GM18867 (cell line): ENCODE results near the gene POLR2M.
A peak's percentile ranks its signal among the peaks of the same experiment; 100 is the strongest.

Experiments
- ATAC-seq: cut with Tn5 transposase; IDR thresholded peaks from one replicate; pipeline ENCODE4 v1.9.1; 2021; ENCODE audit warnings: mild to moderate bottlenecking, moderate library complexity; ENCODE audit not compliant: unreplicated experiment

The POLR2M gene

DNA sequence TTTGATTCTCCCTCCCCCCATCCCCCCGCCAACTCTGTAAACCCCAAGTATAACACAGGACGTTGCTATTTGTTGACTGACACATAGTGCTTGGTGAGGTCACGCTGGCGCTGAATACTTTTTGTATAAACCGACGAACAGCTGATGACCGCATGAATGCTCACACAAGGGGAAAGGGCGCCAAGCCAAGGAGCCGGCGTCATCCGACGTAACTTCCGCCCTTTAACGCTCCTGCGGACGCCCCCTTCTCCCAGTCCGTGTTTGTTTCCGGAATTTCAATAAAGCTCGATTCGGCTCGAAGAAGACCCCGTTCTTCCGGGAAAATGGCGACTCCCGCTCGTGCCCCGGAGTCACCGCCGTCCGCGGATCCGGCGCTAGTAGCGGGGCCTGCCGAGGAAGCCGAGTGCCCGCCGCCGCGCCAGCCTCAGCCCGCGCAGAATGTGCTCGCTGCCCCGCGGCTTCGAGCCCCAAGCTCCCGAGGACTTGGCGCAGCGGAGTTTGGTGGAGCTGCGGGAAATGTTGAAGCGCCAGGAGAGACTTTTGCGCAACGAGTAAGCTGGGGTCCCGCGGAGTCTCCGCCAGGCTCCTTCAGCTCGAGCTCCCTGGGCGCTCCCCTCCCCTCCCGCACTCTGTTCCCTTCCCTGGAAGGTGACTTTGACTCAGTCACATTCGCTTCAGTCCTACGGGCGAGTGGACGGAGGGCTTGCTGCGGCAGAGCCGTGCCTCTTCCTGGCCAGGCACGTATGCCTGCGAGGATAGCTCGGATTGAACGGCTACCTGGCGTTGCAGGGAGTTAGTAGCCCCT is at the start of gene POLR2M:
TSS of gene POLR2M (plus strand) at position 310 of the 805 bp plus-strand sequence. CDS start at position 439, 129 bp downstream.
- ATAC-seq = peak; percentile 97

DNA sequence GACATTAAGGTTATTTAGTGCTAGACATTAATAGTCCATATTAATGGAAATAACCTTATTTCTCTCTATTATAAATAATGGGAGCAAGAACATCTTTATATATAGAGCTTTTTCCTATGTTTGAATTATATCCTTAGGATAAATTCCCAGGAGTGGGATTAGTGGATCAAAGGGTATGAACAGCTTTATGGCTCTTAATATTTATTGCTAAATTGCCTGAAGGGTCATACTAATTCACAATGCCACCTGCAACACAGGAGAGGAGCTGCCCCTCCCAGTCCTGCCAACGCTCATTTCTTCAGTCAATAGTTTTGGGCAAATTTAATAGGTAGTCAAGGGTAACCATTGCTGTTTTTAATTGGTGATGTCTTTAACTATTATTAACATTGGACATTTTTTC is 48.9 kb upstream of the POLR2M start:
- no peak for ATAC-seq

DNA sequence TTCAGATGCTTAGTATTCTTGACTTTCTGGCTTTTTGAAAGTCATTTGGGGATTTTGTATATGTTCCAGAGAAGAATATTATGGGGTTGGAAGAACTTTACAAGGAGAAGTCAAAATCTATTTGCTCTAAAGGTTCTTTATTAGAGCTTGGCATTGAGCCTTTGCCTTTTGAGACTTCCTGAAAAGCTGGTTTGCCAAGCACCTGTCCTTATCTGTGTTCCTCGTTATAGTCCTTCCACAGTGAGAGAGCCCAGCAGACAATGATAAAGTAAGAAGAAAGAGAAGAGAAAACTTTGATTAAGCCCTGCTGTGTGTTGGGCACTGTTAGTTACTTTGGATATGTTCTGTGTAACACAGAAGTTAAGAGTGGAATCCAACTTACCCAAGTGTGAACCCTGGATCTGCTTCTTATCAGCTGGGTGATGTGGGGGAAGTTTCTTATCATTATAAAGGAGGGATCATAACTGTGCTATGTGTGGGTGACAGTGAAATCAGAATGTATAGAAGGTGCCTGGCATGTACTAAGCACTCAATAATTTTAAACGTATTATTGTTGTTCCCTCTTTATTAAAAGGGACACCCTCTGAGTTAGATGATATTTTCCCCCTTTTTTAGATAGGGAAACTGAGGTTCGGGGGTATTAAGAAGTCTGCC is 44.3 kb upstream of the POLR2M start:
- no peak for ATAC-seq

DNA sequence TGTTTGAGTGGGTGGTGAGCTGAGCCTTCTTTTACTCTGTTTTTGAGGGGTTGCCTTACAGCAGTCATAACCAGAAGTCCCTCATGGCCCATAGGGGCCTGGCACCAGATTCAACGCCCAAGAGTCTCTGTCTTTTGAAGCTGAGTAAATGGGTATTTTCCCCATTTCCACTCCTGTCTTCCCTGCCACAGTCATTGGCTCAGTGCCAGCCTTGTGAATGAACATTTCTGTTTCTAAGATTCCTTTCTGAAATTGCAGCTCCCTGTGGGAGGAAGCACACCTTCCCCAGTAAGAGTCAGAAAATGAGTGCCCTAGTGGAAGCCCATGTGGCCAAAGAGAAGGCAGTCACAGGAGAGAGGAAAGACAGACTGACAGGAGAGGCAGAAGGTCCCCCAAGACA is 43.7 kb upstream of the POLR2M start:
- ATAC-seq = no peak

DNA sequence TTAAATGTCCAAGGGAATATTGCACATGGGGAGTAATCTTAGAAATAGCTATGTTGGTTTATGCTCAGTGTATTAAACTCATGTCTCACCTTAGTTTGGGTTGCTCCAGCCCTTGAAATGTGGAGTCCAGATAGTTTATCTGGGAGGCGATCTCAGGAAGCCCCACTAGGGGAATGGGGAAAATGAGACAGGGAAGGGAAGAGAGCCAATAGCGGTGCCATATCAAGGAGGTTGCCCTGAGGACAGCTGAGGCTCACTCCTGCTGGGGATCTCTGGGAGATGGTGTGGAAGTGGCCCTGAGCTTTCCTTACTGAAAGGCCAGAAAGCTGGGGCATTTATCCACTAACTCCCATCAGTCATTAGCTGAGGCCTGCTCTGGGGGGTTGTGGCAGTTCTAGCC is 43.3 kb upstream of the POLR2M start:
- ATAC-seq = no peak

DNA sequence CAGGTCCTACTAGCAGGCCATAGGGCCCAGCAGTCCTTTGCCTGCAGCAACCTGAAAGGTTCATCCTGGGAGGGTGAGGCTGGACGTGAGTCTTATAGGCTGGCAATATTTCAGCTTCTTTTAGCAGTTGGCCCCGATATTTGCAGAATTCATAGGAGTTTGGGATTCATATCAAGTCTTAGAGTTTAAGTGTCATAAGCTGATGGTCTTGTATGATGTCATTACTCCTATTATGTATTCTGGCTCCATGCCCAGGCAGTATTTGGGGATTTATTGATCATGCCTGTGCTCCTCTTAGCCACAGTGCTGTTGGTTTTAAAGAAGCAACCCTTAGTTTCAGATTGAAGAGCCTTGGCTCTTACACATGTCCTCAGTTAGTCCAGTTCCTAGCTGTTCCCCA is 41.3 kb upstream of the POLR2M start:
- no peak for ATAC-seq

DNA sequence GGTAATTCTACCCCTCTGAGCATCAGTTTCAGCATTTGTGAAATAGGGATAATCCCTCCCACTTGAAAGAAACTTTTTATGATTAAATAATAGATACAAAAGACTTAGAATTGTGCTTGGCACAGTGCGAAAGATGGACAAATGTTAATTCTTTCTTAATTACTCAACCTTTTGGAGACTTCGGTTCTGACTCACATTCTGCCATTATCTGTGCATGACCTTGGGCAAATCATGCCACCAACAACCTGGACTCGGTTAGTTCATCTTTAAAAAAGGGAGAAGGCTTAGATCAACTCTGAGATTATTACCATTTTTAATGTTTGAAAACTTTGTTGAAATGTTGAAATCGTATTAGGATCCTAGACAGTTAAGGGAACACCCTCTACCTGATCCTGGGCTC is 40.6 kb upstream of the POLR2M start:
- no peak for ATAC-seq

DNA sequence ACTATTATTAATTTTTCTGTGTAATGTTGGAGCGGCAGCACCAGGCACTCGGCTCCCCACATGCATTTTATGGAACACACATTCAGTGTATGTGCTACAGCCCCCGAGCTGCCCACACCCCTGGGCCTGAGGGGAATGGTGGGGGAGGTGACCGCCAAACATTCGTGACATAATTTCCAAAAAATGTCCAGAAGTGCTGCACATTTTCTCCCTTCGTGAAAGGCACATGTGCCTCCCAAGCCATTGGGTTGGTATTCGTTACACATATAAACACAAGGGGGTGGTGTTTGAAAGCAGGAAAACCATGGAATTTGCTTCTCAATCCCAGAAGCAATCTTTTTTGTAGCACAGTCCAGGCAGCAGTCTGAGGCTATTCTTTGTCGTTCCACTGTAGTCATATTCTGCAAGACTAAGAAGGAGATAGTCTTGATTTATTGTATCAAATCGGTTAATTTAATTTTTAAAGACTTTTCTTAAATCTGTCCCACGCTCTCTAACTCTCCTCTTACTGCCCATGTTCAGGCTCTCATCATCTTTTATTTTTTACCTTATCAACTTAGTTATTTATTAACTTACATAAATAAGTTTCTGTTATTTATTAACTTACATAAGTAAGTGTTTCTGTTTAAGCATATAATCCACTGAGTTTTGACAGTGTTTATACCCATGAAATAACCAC is 39.2 kb upstream of the POLR2M start:
- ATAC-seq = no peak

DNA sequence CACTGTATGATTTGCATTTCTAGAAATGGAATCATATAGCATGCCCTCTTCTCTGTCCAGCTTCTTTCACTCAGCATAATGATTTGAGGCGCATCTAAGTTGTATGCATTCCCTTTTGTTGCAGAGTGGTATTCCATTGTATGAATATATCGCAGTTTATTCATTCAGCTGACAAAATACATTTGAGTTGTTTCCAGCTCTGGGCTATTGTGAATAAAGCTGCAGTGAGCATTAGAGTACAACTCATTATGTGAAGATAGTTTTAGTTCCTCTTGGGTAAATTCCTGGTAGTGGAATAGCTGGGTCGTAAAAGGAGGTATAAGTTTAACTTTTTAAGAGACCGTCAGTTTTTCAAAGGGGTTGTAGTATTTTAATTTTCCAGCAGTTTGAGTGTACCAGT is 38.5 kb upstream of the POLR2M start:
- ATAC-seq = no peak

DNA sequence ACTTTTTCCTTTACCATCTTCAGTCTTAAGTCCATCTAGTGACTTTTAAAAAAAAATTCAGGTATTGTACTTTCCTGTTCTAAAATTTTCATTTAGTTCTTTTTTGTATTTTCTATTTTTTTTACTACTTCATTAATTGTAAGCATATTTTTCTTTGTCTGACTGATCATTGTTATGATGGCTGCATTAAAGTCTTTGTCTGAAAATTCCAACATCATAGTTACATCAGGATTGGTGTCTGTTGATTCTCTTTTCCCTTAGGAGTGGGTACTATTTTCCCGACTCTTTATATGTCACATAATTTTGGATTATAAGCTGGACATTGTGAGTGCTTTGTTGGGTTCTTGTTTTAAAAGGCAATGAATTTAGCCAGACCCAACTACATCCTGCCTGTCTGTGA is 34.9 kb upstream of the POLR2M start:
- no peak for ATAC-seq

DNA sequence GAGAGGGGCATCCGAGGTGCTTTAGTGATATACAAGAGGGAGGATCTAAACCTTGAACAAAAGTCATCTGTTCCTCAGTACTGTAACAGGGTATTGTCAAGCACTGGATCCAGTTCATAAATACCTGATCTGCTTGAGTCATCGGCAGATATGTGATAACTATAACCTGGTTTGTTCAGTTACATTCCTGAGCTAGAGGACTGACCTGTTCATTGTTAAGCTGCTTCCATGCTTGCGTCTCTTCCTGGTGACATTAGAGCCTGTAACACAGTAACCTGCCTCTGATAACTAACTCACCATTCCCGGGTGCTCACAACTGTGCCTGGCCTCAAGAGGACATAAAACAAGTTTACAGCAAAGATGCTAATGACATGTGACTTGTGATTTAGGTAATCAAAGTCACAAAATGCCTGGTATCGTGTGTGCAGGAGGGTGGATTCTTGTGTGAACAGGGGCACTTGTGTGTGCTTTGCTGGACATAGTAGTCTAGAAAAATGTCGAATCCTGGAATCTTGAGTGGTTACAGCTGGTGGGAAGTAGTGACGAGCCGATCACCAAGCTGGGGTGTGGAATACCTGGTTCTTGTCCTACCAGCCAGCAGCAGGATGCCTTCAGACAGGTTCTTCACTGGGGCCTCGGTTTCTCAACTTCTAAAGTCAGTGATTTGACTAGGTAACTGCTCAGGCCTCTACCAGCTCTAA is 30.9 kb upstream of the POLR2M start:
- no peak for ATAC-seq

DNA sequence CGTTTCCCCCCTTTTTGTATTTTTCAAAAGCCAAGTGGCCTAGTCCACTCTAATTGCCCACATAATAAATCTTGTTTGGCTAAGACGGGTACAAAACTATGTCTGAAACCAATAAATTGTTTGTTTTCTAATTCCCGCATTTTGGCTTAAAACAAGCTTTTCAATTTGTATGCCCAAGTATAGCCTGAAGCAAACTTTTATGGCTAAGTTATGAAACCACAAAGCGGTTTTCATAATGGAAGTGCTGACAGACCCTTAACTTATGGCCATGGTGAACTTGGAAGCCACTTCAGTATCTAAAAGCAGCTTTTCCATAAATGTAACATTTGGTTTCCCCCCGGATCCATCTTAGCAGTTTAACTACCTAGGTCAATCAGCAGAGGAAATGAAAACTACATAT is 29.9 kb upstream of the POLR2M start:
- no peak for ATAC-seq

DNA sequence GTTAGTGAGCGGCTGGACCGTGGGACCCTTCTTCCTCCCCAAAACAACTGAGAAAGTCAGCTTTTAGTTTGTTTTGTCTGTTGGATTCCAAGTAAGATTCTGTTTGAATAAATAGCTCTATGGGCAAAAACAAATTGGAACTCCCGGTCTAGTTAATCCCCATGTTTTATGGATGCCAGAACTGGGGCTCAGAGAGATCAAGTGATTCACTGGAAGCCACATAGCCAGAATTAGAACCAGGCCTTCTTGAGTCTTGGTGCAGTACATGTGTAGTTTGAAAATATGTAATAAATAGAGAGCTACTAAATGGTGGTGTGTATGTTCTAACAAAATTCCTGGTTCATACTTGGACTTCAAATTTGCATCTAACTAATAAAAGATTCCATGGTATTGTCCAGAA is 29.3 kb upstream of the POLR2M start:
- no peak for ATAC-seq

DNA sequence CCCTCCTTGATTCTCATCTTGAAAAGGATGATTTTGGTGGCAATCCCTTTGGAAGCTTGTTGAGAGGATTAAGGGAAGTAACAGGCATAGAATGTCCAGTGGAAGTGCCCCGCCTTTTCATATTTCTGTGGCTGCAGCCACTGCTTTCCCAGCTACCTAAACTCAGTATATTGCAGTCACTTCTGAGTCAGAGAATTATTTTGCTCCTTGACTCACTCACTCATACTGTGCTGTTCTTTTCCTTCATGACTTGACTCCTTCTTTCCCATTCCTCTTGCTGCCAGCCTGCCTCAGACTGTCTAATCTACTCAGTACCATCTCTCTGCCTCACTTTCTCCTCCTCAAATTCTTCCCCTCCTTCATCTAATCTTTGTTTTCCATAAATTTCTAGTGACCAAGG is 26.5 kb upstream of the POLR2M start:
- no peak for ATAC-seq

DNA sequence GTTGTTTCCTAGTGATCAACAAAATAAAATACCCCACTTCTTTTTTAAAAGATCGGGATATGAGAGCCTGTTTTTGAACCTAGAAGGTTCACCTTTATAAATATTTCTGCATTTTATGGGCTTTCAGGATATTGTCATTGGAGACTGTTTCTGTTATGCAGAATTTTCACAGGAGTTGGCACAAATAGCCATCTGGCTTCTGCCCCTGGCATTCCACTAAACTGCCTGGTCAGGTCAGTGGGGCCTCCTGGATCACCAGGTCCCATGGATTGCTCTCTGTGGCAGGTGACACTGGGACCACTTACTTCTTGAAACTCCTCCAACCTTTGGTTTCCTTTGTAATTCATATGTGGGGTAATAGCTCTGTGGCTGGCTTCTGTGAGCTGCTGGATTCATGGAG is 25.5 kb upstream of the POLR2M start:
- ATAC-seq = no peak

DNA sequence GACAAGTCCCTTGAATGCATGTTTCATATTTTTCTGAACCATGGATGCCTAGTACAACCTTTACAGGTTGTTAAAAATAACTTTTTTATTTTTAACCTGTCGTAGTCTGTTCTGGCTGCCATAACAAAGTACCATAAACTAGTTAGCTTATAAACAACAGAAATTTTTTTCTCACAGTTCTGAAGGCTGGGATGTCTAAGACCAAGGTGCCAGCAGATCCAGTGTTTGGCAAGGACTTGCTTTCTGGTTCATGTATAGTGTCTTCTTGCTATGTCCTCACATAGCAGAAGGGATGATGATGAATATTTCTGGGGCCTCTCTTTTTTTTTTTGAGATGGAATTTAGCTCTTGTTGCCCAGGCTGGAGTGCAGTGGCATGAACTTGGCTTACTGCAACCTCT is 23.0 kb upstream of the POLR2M start:
- no peak for ATAC-seq

DNA sequence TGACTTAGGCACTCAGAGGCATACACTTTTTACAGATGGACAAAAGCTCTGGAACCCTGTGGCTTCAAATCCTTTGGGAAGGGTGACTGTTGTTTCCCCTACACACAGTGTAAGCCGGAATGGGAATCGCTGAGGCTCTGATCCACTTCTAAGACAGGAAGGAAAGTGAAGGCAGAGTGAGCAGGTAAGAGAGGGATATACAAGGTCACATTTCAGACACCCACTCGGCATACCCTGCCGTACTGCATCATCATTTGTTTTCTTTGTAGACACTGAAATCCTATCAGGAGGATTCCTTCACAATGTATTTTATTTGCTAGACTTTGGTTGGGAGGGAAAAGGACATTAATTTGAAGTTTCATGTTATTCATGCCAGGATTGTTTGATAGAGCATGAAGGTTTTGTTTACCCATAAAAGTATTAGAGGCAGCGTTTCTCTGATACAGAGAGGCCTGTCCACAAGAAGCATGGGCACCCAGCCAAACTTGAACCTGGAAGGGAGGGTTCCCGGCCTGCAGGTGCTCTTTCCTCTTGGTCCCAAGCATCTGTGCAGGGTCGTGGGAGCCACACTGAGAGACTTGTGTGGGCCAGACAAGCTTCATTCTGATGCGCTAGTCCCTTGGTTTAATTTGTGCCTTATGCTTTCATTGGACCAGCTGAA is 21.9 kb upstream of the POLR2M start:
- ATAC-seq = no peak

DNA sequence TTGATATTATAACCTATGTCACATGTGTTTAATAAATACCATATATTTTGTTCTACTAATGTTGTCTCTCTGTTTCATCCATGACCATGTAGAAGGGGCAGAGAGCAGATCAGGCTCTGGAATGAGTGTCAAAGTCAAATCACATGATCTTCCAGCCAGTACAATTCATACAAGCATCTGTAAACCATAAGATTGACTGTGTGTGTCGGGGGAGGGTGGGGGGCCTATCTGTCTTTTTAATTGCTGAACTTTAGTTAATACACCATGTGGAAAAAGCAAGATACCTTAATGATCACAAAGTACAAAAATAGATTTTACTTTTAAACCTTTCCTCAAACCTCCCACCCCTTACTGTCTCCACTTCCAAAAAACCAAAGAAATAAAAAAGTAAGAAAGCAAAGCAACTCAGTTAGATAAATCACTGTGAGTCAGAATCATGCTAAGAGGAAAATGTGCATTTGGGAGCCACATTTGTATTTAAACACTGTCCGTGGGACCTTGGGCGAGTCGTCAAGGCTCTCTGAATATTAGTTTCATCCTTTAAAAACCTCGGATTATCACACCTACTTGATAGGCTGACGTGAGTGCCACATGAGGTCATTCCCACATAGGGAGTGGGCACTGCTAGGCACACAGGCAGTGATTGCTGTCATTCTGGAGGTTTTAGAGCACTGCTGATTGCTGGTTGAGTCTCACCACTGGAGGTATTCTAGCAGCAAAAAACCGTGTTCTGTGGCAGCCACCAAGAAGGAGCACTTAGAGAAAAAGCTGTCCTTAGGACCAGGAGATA is 21.0 kb upstream of the POLR2M start:
- ATAC-seq = no peak

DNA sequence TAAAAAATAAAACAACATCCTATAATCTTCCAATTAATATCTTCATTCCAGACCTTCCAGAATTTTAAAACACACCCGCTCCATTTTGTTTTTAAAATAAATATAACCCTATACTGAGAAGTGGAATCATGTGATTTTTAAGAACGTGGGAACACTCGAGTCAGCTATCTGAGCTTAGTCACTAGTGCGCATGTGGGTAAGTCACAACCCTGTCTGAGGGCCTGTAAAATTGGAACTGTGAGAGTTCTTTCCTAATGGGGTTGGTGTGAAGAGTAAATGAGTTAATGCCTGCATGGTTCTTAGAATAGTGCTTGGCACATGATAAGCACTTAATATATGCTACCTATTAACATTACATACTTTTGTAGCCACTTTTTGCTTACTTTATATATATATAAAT is 19.9 kb upstream of the POLR2M start:
- no peak for ATAC-seq

DNA sequence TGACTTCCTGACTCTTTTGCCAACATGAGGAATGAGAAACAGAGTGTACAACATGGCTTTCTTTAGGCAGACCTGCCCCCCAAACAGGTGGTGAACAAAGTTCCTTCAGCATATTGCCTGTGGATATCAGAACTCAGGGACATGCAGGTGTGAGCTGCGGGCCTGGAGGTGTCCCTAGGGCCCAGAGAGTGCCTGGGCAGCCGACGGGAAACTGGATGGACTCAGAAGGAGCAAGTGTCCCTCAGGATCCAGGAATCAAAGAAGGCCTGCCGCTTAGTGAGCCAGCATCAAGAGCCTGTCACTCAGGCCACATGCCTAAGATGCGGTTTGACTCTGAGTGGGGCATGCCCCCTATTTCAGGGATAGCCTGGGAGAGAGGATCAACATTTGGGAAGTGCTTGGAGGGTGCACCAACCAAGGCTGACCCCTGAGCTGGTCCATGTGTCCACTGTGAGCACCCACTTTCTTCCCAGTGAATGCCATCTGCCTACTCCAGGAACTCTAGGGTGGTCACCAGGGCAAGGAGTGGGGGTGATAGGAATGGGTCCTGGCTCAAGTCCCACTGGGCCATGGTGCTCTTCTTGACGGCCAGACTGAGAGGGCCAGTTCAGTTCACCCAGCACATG is 16.1 kb upstream of the POLR2M start:
- no peak for ATAC-seq
